ENCODE data around the gene SRGAP1. TPM values are rescaled to one million over a fixed set of nuclear protein-coding genes. Genes with fewer than 3 reads are reported as not detected.

SRGAP1 gene
- total and polyA plus RNA-seq, 2 of the 13 experiments (the other 11 are each of a cell fraction or from before 2014, with no cell fraction given), result 1.6 to 3.4 TPM

DNA sequence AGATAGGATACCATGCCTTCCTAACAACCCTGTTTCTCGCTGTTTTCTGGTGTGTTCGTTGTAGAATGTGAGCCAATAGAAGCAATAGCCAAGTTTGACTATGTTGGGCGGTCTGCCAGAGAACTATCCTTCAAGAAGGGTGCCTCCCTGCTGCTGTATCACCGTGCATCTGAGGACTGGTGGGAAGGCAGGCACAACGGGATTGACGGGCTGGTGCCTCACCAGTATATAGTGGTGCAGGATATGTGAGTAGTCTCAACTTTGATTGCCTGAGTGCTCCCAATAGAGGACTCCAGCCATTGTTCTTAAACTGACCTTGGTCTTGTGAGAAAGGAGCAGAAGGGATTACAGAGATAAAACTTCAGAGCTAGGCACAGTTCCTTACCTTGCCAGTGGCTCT, 281.4 kb downstream of the SRGAP1 start (continued):
- TF ChIP-seq, protein P1, sequence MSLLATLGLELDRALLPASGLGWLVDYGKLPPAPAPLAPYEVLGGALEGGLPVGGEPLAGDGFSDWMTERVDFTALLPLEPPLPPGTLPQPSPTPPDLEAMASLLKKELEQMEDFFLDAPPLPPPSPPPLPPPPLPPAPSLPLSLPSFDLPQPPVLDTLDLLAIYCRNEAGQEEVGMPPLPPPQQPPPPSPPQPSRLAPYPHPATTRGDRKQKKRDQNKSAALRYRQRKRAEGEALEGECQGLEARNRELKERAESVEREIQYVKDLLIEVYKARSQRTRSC (CRISPR knock-in tag; IDR thresholded peaks at IDR 0.05; ENCODE audit: low read depth), result no peak
- TF ChIP-seq SNRNP70 (IDR thresholded peaks at IDR 0.05; ENCODE audit: low read depth, low read length), result no peak
- TF ChIP-seq ZKSCAN5 (CRISPR knock-in tag; IDR thresholded peaks at IDR 0.05), result no peak
- TF ChIP-seq JUND (CRISPR knock-in tag; IDR thresholded peaks at IDR 0.05), result no peak
- TF ChIP-seq ZNF567 (CRISPR knock-in tag; IDR thresholded peaks at IDR 0.05; ENCODE audit: borderline replicate concordance), result no peak
- no peak for TF ChIP-seq AGO2 (optimal IDR thresholded peaks at IDR 0.05; ENCODE audit: low read depth, low read length)
- no peak for TF ChIP-seq ZNF143 (CRISPR knock-in tag; IDR thresholded peaks at IDR 0.05)
- no peak for TF ChIP-seq ARNTL (CRISPR knock-in tag; IDR thresholded peaks at IDR 0.05)
- TF ChIP-seq JARID2 (CRISPR knock-in tag; IDR thresholded peaks at IDR 0.05; ENCODE audit: insufficient replicate concordance), result no peak
- TF ChIP-seq CEBPB (IDR thresholded peaks at IDR 0.05; ENCODE audit: borderline replicate concordance, low read depth, low read length), result no peak

DNA sequence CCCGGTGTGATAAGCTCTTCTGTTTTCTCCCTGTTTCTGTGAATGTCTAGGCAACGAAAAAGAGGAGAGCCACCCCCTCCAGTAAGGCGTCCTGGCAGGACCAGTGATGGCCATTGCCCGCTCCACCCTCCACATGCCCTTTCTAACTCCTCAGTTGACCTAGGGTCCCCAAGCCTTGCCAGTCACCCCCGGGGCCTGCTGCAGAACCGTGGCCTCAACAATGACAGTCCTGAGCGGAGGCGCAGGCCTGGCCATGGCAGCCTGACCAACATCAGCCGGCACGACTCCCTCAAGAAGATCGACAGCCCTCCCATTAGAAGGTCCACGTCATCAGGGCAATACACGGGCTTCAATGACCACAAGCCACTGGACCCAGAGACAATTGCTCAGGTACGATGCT, 283.3 kb downstream of the SRGAP1 start:
- ChIA-PET POLR2A (no interaction called here), CTCF (ENCODE audit: low intra/inter-chr PET ratio, low total read pairs) (no interaction called here)
- no peaks in the 10 kb centered on the region for H3K9me3 ChIP-seq (ENCODE audit: low read length)
- DNase-seq (ENCODE audit: low spot score) (no peak), FAIRE-seq (no peak), ATAC-seq (no peak)
- H3K4me1 ChIP-seq (ENCODE audit: insufficient read depth, low read length), result peaks cover 6% of the 10 kb centered on the region; the same call in 1 of the 2 replicates
- H3K4me2 ChIP-seq (ENCODE audit: low read depth, low read length), result no peak overlapping the region
- no peak overlapping the region for H3K9ac ChIP-seq (ENCODE audit: insufficient read depth, low read depth, low read length)
- peaks cover 3 to 10% of the 10 kb centered on the region in 2 experiments; a peak in 3 of 5 replicates for H3K36me3 ChIP-seq (replicated peaks in 1 of 2; ENCODE audit: control insufficient read depth in 1 of 2, insufficient read depth in 2 of 2, low read length in 2 of 2)
- H3K27me3 ChIP-seq (ENCODE audit: control insufficient read depth in 1 of 2, insufficient read depth in 2 of 2, low read length in 2 of 2), result no peaks in the 10 kb centered on the region
- WGBS (ENCODE audit: low lambda C conversion rate), result 95% methylated on average over 10 of the region's 14 CpGs
- H4K20me1 ChIP-seq (ENCODE audit: insufficient read depth, low read length), result no peaks in the 10 kb centered on the region
- no peaks in the 10 kb centered on the region for H3K79me2 ChIP-seq (ENCODE audit: insufficient read depth, low read length)
- H2AFZ ChIP-seq (ENCODE audit: low read length), result no peak overlapping the region
- in situ Hi-C loops (cut with HindIII; ENCODE audit: extremely low pct_ligation_motif_present, low pct_unique_long_range_greater_than_20kb), result no loop called here
- TF ChIP-seq REL (CRISPR knock-in tag; conservative IDR thresholded peaks at IDR 0.05), result no peak
- TF ChIP-seq, protein P2, sequence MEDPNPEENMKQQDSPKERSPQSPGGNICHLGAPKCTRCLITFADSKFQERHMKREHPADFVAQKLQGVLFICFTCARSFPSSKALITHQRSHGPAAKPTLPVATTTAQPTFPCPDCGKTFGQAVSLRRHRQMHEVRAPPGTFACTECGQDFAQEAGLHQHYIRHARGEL (CRISPR knock-in tag; IDR thresholded peaks at IDR 0.05), result no peak
- TF ChIP-seq NBN (conservative IDR thresholded peaks at IDR 0.05), result no peak
- no peak for TF ChIP-seq SAFB2 (CRISPR knock-in tag; IDR thresholded peaks at IDR 0.05; ENCODE audit: borderline replicate concordance, low read depth)
- no peak for TF ChIP-seq ZFP36 (IDR thresholded peaks at IDR 0.05; ENCODE audit: borderline replicate concordance, low read depth, low read length, partially characterized antibody)
- no peak for TF ChIP-seq RAD21 (CRISPR knock-in tag; IDR thresholded peaks at IDR 0.05)
- no peak for TF ChIP-seq BCL6 (CRISPR knock-in tag; IDR thresholded peaks at IDR 0.05)
- no peak for TF ChIP-seq ZNF660 (CRISPR knock-in tag; IDR thresholded peaks at IDR 0.05; ENCODE audit: borderline replicate concordance, low read depth)
- TF ChIP-seq SIN3B (IDR thresholded peaks at IDR 0.05; ENCODE audit: low read length), result no peak
- H3K27ac ChIP-seq (ENCODE audit: extremely low read length, insufficient read depth, low read length), result no peak overlapping the region
- H3K4me3 ChIP-seq (replicated peaks in 1 of 3; ENCODE audit: insufficient read depth in 1 of 3, low read depth in 2 of 3, low read length in 3 of 3), result no peak overlapping the region
- BruUV-seq (replicated peaks), result no TSS peak
- intact Hi-C loops (cut with micrococcal nuclease; ENCODE audit: unreplicated experiment), result no loop called here
